Measurements from ENCODE around the gene CHGA. TPM values are rescaled to one million over a fixed set of nuclear protein-coding genes. Genes with fewer than 3 reads are reported as not detected.
A peak's percentile ranks its signal among the peaks of the same experiment; 100 is the strongest.

Gene CHGA
- polyA plus RNA-seq, 1 donor from 2014 or later, result 131 TPM

DNA sequence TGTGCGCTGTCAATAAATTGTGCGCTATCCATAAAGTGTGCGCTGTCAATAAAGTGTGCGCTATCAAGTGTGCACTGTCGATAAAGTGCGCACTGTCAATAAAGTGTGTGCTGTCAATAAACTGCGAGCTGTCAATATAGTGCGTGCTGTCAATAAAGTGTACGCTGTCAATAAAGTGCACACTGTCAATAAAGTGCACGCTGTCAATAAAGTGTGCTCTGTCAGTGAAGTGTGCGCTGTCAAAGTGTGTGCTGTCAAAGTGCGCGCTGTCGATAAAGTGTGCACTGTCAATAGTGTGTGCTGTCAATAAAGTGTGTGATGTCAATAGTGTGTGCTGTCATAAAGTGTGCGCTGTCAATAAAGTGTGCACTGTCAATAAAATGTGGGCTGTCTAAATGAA, 2.9 kb upstream of the CHGA start:
- H3K4me3 ChIP-seq (ENCODE audit: low read length), result no peak overlapping the region
- no peak overlapping the region for H3K27ac ChIP-seq (ENCODE audit: low read length)
- no peaks in the 10 kb centered on the region for H3F3A ChIP-seq (ENCODE audit: insufficient read depth, low read length, poor library complexity, severe bottlenecking)
- H3K9me2 ChIP-seq (ENCODE audit: insufficient read depth, low read length), result no peaks in the 10 kb centered on the region
- H3K9ac ChIP-seq (ENCODE audit: low read length), result no peak overlapping the region
- no peaks in the 10 kb centered on the region for H4K20me1 ChIP-seq (ENCODE audit: insufficient read depth)
- H2AFZ ChIP-seq (ENCODE audit: low read depth, low read length), result no peak overlapping the region
- H3K27me3 ChIP-seq (ENCODE audit: insufficient read depth, low read depth, low read length), result peaks cover 15% of the 10 kb centered on the region
- peak; percentile 18 for TF ChIP-seq EP300 (conservative IDR thresholded peaks at IDR 0.05; ENCODE audit: poor library complexity, severe bottlenecking)
- no peak for TF ChIP-seq POLR2AphosphoS5 (IDR thresholded peaks at IDR 0.05)
- H3K36me3 ChIP-seq (ENCODE audit: insufficient read depth, low read length), result no peaks in the 10 kb centered on the region
- no peak overlapping the region for H3K4me2 ChIP-seq (ENCODE audit: low read length)
- no peaks in the 10 kb centered on the region for H3K9me3 ChIP-seq (ENCODE audit: low read length)
- H3K79me2 ChIP-seq (replicated peaks; ENCODE audit: insufficient read depth, low read length), result no peaks in the 10 kb centered on the region

DNA sequence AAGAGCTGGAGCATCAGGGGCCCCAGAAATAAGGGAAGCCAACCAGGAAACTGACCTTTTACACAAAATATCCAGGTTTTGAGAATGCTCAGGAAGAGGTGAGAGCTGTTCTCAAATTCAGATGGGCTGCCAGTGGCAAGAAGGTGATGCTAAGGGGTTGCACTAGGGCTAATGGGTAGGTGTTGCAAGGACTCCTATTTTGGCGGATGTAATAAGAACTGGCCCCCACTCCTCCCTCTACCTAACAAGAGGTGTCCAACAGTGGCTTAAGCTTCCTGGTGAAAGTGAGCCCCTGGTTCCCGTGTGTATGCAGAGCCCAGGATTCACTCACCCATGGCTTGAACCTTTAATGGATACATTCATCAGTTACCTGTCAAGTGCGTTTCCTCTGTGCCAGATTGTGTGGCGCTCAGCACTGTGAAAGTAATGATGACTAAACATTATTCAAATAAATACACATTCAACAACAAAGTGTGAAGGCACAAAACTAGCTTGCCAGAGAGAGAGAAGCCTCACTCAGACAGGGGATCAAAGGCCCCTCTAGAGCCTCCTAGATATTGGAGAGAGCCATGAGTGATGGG, 705 bp upstream of the CHGA start:
- Histone ChIP-seq H3F3A (ENCODE audit: insufficient read depth, low read length, poor library complexity, severe bottlenecking) (no peaks in the 10 kb centered on the region), H3K4me3 (ENCODE audit: low read length) (peak overlapping the region; percentile 99), H4K20me1 (ENCODE audit: insufficient read depth) (no peaks in the 10 kb centered on the region), H3K9me2 (ENCODE audit: insufficient read depth, low read length) (no peaks in the 10 kb centered on the region), H3K4me2 (ENCODE audit: low read length) (peak overlapping the region; percentile 52), H2AFZ (ENCODE audit: low read depth, low read length) (peak overlapping the region; percentile 89), H3K36me3 (ENCODE audit: insufficient read depth, low read length) (no peaks in the 10 kb centered on the region), H3K27ac (ENCODE audit: low read length) (peak overlapping the region; percentile 74), H3K27me3 (ENCODE audit: insufficient read depth, low read depth, low read length) (peaks cover 11% of the 10 kb centered on the region), H3K9ac (ENCODE audit: low read length) (peak overlapping the region; percentile 82), H3K79me2 (replicated peaks; ENCODE audit: insufficient read depth, low read length) (no peaks in the 10 kb centered on the region), H3K9me3 (ENCODE audit: low read length) (no peaks in the 10 kb centered on the region)
- no peak for TF ChIP-seq RAD21 (conservative IDR thresholded peaks at IDR 0.05)
- TF ChIP-seq REST (IDR thresholded peaks at IDR 0.05; ENCODE audit: borderline replicate concordance), result no peak
- no peak for TF ChIP-seq MXI1 (conservative IDR thresholded peaks at IDR 0.05; ENCODE audit: poor library complexity, severe bottlenecking)
- TF ChIP-seq EZH2 (IDR thresholded peaks at IDR 0.05; ENCODE audit: borderline replicate concordance, insufficient read depth, low read length, poor library complexity, severe bottlenecking), result no peak
- TF ChIP-seq POLR2AphosphoS5 (IDR thresholded peaks at IDR 0.05), result peak; percentile 22
- TF ChIP-seq, protein P1, sequence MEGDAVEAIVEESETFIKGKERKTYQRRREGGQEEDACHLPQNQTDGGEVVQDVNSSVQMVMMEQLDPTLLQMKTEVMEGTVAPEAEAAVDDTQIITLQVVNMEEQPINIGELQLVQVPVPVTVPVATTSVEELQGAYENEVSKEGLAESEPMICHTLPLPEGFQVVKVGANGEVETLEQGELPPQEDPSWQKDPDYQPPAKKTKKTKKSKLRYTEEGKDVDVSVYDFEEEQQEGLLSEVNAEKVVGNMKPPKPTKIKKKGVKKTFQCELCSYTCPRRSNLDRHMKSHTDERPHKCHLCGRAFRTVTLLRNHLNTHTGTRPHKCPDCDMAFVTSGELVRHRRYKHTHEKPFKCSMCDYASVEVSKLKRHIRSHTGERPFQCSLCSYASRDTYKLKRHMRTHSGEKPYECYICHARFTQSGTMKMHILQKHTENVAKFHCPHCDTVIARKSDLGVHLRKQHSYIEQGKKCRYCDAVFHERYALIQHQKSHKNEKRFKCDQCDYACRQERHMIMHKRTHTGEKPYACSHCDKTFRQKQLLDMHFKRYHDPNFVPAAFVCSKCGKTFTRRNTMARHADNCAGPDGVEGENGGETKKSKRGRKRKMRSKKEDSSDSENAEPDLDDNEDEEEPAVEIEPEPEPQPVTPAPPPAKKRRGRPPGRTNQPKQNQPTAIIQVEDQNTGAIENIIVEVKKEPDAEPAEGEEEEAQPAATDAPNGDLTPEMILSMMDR (IDR thresholded peaks at IDR 0.05; ENCODE audit: poor library complexity, severe bottlenecking), result no peak

DNA sequence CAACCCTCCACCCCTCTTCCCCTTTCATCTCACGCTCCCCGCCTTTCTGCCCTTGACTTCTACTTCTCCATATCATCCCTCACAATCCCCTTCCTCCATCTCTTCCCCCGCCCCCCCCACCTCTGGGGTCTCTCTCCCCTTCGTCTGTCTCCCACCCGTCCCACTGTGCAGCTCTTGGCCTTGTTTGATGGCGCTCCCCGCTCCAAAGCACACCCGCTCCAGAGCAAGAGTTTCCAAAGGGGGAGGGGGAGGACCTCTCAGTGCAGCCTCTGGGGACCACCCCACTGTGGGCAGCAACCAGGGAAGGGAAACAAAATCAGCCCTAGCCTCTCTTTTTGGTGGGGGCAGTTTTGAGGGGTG, 774 bp downstream of the CHGA start:
- Histone ChIP-seq H2AFZ (ENCODE audit: low read depth, low read length) (peak overlapping the region; percentile 33), H3F3A (ENCODE audit: insufficient read depth, low read length, poor library complexity, severe bottlenecking) (no peaks in the 10 kb centered on the region), H3K9ac (ENCODE audit: low read length) (peak overlapping the region; percentile 82), H3K4me3 (ENCODE audit: low read length) (peak overlapping the region; percentile 99), H4K20me1 (ENCODE audit: insufficient read depth) (no peaks in the 10 kb centered on the region), H3K79me2 (replicated peaks; ENCODE audit: insufficient read depth, low read length) (no peaks in the 10 kb centered on the region), H3K9me2 (ENCODE audit: insufficient read depth, low read length) (no peaks in the 10 kb centered on the region), H3K36me3 (ENCODE audit: insufficient read depth, low read length) (no peaks in the 10 kb centered on the region), H3K27ac (ENCODE audit: low read length) (no peak overlapping the region), H3K4me2 (ENCODE audit: low read length) (peak overlapping the region; percentile 83), H3K9me3 (ENCODE audit: low read length) (no peaks in the 10 kb centered on the region), H3K27me3 (ENCODE audit: insufficient read depth, low read depth, low read length) (peaks cover 11% of the 10 kb centered on the region)
- TF ChIP-seq SMC3 (conservative IDR thresholded peaks at IDR 0.05; ENCODE audit: poor library complexity), result no peak
- TF ChIP-seq REST (IDR thresholded peaks at IDR 0.05; ENCODE audit: borderline replicate concordance), result no peak
- TF ChIP-seq MXI1 (conservative IDR thresholded peaks at IDR 0.05; ENCODE audit: poor library complexity, severe bottlenecking), result no peak
- no peak for TF ChIP-seq RAD21 (conservative IDR thresholded peaks at IDR 0.05)
- no peak for TF ChIP-seq TAF1 (IDR thresholded peaks at IDR 0.05; ENCODE audit: low read depth)

Measured in neural cell (in vitro differentiated cells).